Measurements from ENCODE around the gene VLDLR.

DNA sequence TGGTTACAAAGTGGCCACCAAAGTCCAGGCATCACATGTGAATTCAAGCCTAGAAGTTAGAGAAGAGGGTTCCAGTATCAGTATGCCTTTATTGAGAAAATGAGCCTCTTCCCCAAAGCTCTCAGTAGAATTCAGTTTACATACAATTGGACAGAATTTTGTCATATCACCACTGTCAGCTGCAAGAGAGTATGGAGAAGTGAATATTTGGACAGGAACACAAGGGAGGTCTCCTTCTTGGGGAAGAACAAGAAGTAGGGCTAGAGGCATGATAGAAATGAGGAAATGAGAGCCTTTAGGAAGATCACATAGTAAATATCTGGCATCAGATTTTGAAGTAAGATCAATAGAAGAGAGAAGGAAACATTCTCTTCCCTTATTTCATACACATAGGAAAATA is 27.8 kb upstream of the VLDLR start:
- TF ChIP-seq, protein P1, sequence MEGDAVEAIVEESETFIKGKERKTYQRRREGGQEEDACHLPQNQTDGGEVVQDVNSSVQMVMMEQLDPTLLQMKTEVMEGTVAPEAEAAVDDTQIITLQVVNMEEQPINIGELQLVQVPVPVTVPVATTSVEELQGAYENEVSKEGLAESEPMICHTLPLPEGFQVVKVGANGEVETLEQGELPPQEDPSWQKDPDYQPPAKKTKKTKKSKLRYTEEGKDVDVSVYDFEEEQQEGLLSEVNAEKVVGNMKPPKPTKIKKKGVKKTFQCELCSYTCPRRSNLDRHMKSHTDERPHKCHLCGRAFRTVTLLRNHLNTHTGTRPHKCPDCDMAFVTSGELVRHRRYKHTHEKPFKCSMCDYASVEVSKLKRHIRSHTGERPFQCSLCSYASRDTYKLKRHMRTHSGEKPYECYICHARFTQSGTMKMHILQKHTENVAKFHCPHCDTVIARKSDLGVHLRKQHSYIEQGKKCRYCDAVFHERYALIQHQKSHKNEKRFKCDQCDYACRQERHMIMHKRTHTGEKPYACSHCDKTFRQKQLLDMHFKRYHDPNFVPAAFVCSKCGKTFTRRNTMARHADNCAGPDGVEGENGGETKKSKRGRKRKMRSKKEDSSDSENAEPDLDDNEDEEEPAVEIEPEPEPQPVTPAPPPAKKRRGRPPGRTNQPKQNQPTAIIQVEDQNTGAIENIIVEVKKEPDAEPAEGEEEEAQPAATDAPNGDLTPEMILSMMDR (IDR thresholded peaks at IDR 0.05; ENCODE audit: control extremely low read depth in 1 of 3, insufficient read depth in 1 of 3, low read depth in 1 of 3, low read length in 3 of 3), result no peak
- TF ChIP-seq YY1 (IDR thresholded peaks at IDR 0.05; ENCODE audit: low read depth, low read length), result no peak
- TF ChIP-seq POLR2A (IDR thresholded peaks at IDR 0.05; ENCODE audit: control extremely low read depth in 1 of 2, low read depth in 2 of 2, low read length in 2 of 2), result no peak
- TF ChIP-seq EGR1 (IDR thresholded peaks at IDR 0.05; ENCODE audit: borderline replicate concordance, low read depth, low read length), result no peak
- TF ChIP-seq EZH2 (IDR thresholded peaks at IDR 0.05; ENCODE audit: low read depth, low read length, severe bottlenecking), result no peak
- no peak for TF ChIP-seq FOSL1 (IDR thresholded peaks at IDR 0.05; ENCODE audit: insufficient read depth, low read depth, low read length)
- no peak for TF ChIP-seq GABPA (IDR thresholded peaks at IDR 0.05; ENCODE audit: borderline replicate concordance, insufficient read depth, low read length)
- no peak for TF ChIP-seq POLR2AphosphoS5 (IDR thresholded peaks at IDR 0.05; ENCODE audit: low read depth, low read length)
- TF ChIP-seq SIN3A (conservative IDR thresholded peaks at IDR 0.05 in 1 of 2, IDR thresholded peaks at IDR 0.05 in 1 of 2; ENCODE audit: low read depth in 1 of 2, low read length in 2 of 2), result no peak
- TF ChIP-seq BCL11A (IDR thresholded peaks at IDR 0.05; ENCODE audit: low read depth in 2 of 2, low read length in 2 of 2), result no peak
- no peak for TF ChIP-seq TAF7 (optimal IDR thresholded peaks at IDR 0.05; ENCODE audit: borderline replicate concordance, low read depth, low read length)
- TF ChIP-seq CHD2 (IDR thresholded peaks at IDR 0.05; ENCODE audit: low read length), result no peak
- TF ChIP-seq HDAC6 (IDR thresholded peaks at IDR 0.05; ENCODE audit: low read depth, low read length), result no peak
- TF ChIP-seq, protein P2, sequence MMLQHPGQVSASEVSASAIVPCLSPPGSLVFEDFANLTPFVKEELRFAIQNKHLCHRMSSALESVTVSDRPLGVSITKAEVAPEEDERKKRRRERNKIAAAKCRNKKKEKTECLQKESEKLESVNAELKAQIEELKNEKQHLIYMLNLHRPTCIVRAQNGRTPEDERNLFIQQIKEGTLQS (IDR thresholded peaks at IDR 0.05; ENCODE audit: insufficient read depth, low read depth, low read length), result no peak
